Testis (tissue), 3 donors: ENCODE measurements around the gene THADA. TPM values are rescaled to one million over a fixed set of nuclear protein-coding genes. Genes with fewer than 3 reads are reported as not detected.

Experiments used
- DNase-seq: peaks from one replicate; pipeline ENCODE4 v3.0.0-alpha.2; 2019
- H3K27ac ChIP-seq, 2 donors: fragments of 200-600 bp; sonication (generic); one replicate each; pipeline ENCODE4 v1.5.1; 2019
- H3K27me3 ChIP-seq: fragments of 200-600 bp; sonication (generic); one replicate; pipeline ENCODE4 v1.5.1; 2019
- H3K36me3 ChIP-seq: fragments of 200-600 bp; sonication (generic); one replicate; pipeline ENCODE4 v1.5.1; 2017; ENCODE audit warnings: low read depth; ENCODE audit errors: missing control alignments
- H3K4me1 ChIP-seq: fragments of 200-600 bp; sonication (generic); one replicate; pipeline ENCODE4 v1.5.1; 2019
- H3K4me3 ChIP-seq, 2 donors: fragments of 200-600 bp; sonication (generic); one replicate each; pipeline ENCODE4 v1.5.1; 2017 to 2019
- H3K9me3 ChIP-seq: fragments of 200-600 bp; sonication (generic); one replicate; pipeline ENCODE4 v1.5.1; 2017
- CTCF ChIP-seq, 3 experiments: fragments of 450-650 bp in 2 of 3; fragments of 200-600 bp in 1 of 3; sonication (generic) in 1 of 3; IDR thresholded peaks; one replicate each; pipeline ENCODE4 v1.5.1; 2016 to 2019; ENCODE audit warnings: antibody characterized with exemption in 3 of 3, mild to moderate bottlenecking in 2 of 3, moderate library complexity in 1 of 3
- POLR2A ChIP-seq: fragments of 450-650 bp; IDR thresholded peaks from one replicate; pipeline ENCODE4 v1.6.1; 2017; ENCODE audit warnings: antibody characterized with exemption, mild to moderate bottlenecking, moderate library complexity
- WGBS, 2 donors: methylation state at CpG; one replicate each; pipeline ENCODE4 v1.1.5; 2018; 5-methylcytosine and 5-hydroxymethylcytosine counted together
- intact Hi-C: fragments of 100-400 bp; cut with DNase I; formaldehyde crosslinking; loops from one replicate; pipeline ENCODE4 v1.15.1; 2023; ENCODE audit warnings: low total_unique reads
- polyA plus RNA-seq: library from polyadenylated mRNA; stranded (reverse); fragments of 350-450 nt; fragmentation: Illumina TruSeq; extraction: RNeasy Lipid Tissue Mini Kit (QIAGEN cat#74804); gene quantifications from one replicate; pipeline ENCODE4 v1.2.3, GENCODE V29; 2014; ENCODE audit warnings: low read depth, low replicate concordance; ENCODE audit not compliant: insufficient read depth
- total RNA-seq, 2 donors: library from RNA; depleted of rRNA; stranded (reverse); fragments of >200 nt; gene quantifications; one replicate each; pipeline ENCODE4 v1.2.3, GENCODE V29; 2016

The THADA gene
- total and polyA plus RNA-seq, 3 donors from 2014 or later: 29.5 to 43.9 (median 39.5) TPM

DNA sequence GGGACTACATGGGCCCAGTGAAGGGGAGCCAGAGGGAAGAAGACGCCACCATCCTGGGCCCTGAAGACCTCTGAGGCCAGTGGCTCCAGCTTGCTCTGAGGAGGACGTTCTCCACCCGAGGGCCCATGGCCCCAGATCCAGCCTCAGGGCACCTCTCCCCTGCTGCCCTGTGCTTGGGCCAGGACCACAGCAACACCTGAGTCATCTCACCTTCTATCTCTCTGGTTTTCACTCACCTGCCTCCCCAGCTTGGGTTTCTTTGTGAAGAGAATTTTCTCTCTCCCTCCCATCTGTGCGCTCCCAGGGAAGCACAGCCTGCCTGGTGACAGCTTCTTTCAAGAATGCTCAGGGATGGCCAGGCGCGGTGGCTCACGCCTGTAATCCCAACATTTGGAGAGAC lies 389.2 kb downstream of the THADA start:
- TF ChIP-seq CTCF (IDR thresholded peaks at IDR 0.05) (no peak), POLR2A (no peak)
- 96 to 100% methylated on average over 5 to 7 of the region's 7 CpGs for WGBS, 2 donors
- Histone ChIP-seq H3K27ac (no peak overlapping the region), H3K4me3 (no peak overlapping the region), H3K27me3 (no peaks in the 10 kb centered on the region), H3K36me3 (no peaks in the 10 kb centered on the region), H3K9me3 (no peaks in the 10 kb centered on the region), H3K4me1 (peaks cover 8% of the 10 kb centered on the region)
- intact Hi-C loops: no loop called here
- DNase-seq: no peak

GRCh38 chr2:43203373-43203772 lies 392.5 kb downstream of the THADA start:
- DNase-seq: no peak
- H3K4me3 ChIP-seq: no peak overlapping the region
- no peaks in the 10 kb centered on the region for H3K27me3 ChIP-seq
- TF ChIP-seq CTCF (IDR thresholded peaks at IDR 0.05) (no peak), POLR2A (no peak)
- H3K36me3 ChIP-seq: no peaks in the 10 kb centered on the region
- intact Hi-C loops: no loop called here
- WGBS, 2 donors: 84 to 90% methylated on average over 11 of the region's 11 CpGs
- H3K27ac ChIP-seq: no peak overlapping the region
- H3K4me1 ChIP-seq: no peaks in the 10 kb centered on the region
- H3K9me3 ChIP-seq: no peaks in the 10 kb centered on the region

GRCh38 chr2:43202289-43202688 lies 393.5 kb downstream of the THADA start:
- intact Hi-C loops: no loop called here
- no peak for TF ChIP-seq CTCF (IDR thresholded peaks at IDR 0.05)
- no peak for TF ChIP-seq POLR2A
- H3K27ac ChIP-seq: no peak overlapping the region
- no peak overlapping the region for H3K4me3 ChIP-seq
- H3K9me3 ChIP-seq: no peaks in the 10 kb centered on the region
- H3K36me3 ChIP-seq: no peaks in the 10 kb centered on the region
- 47 to 88% methylated on average over 2 of the region's 2 CpGs for WGBS, 2 donors
- DNase-seq: no peak
- no peaks in the 10 kb centered on the region for H3K27me3 ChIP-seq
- no peaks in the 10 kb centered on the region for H3K4me1 ChIP-seq

- no peak overlapping the region for H3K4me3 ChIP-seq
- DNase-seq: no peak
- 57 to 66% methylated on average over 4 of the region's 4 CpGs for WGBS, 2 donors
- no peaks in the 10 kb centered on the region for H3K9me3 ChIP-seq
- H3K27ac ChIP-seq: no peak overlapping the region
- no peaks in the 10 kb centered on the region for H3K36me3 ChIP-seq
- no peaks in the 10 kb centered on the region for H3K4me1 ChIP-seq
- no peaks in the 10 kb centered on the region for H3K27me3 ChIP-seq
- TF ChIP-seq CTCF (IDR thresholded peaks at IDR 0.05) (no peak), POLR2A (no peak)
- intact Hi-C loops: no loop called here
Observed at GRCh38 chr2:43201497-43201896, 394.3 kb downstream of the THADA start.

DNA sequence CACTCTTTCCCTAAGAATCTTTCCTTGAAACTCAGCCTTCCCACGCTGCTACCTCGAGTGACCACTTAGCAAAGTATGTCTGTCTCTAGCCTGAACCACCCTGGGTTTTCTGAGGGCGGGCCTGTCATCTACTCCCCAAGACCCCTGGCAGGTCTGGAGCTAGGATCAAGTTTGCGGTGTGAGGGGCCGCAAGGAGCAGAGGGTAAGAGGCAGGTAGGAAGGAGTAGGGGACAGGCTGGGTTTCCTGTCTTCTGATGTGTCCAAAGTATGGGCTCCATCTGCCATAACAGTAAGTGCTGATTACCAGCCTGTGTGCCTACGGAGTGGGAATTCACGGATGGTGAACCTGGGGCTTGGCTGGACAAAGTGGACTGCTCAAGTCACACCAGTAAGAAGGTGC lies 394.8 kb downstream of the THADA start:
- no peak for DNase-seq
- Histone ChIP-seq H3K27ac (no peak overlapping the region), H3K9me3 (no peaks in the 10 kb centered on the region), H3K4me1 (no peaks in the 10 kb centered on the region), H3K4me3 (no peak overlapping the region), H3K27me3 (no peaks in the 10 kb centered on the region), H3K36me3 (no peaks in the 10 kb centered on the region)
- TF ChIP-seq POLR2A (no peak), CTCF (IDR thresholded peaks at IDR 0.05) (no peak)
- 93 to 98% methylated on average over 7 of the region's 7 CpGs for WGBS, 2 donors
- intact Hi-C loops: no loop called here
